GM19025 (cell line): ENCODE results near the gene RALA.

Experiments used
- ATAC-seq: cut with Tn5 transposase; IDR thresholded peaks from one replicate; pipeline ENCODE4 v1.9.1; 2021; ENCODE audit warnings: mild to moderate bottlenecking, low read depth, moderate library complexity; ENCODE audit not compliant: unreplicated experiment

RALA gene

DNA sequence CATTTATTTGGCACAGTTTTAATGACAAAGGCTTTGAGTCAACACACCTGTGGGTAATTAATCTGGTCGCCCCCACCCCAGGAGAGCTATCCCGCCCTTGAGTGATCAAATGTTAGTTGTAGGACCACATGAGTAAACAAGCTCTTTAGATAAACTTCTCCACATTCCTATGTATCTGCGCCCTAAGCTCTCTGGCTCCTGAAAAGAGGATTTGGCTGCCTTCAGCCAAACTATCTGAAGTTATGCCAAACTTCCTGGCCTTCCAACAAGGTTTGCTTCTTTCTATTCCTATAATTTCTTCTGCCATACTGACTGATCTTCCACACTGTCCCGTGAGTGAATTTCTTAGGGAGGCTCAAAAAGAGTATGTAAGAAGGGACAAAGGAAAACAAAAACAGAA lies 134.2 kb downstream of the RALA start:
- no peak for ATAC-seq
